PC-9 (cell line): ENCODE results near the gene RIMS4. TPM values are rescaled to one million over a fixed set of nuclear protein-coding genes. Genes with fewer than 3 reads are reported as not detected.

ENCODE experiments used
- BruUV-seq: library from RNA; stranded (reverse); fragments of 400-500 nt; replicated peaks from 2 replicates; lab custom pipeline; 2021; lab: Mats Ljungman, UMichigan
- CTCF ChIA-PET: fragments of 300-600 bp; sonication (Branson Sonifier 250); formaldehyde crosslinking; loops from one replicate; lab custom pipeline; 2022; ENCODE audit warnings: antibody characterized with exemption; lab: Charles Lee
- POLR2A ChIA-PET: fragments of 300-600 bp; sonication (Branson Sonifier 250); formaldehyde crosslinking; loops from one replicate; lab custom pipeline; 2022; ENCODE audit warnings: antibody characterized with exemption; ENCODE audit not compliant: unreplicated experiment; lab: Charles Lee
- DNase-seq, 2 experiments: peaks; one replicate each; pipeline versions ENCODE4 v3.0.0 to v3.0.0-alpha.2; 2015 to 2022; ENCODE audit warnings: mixed read lengths in 1 of 2
- H2AFZ ChIP-seq: fragments of 200-600 bp; sonication (generic); 2 replicates; pipeline ENCODE4 v1.8.1; 2017; ENCODE audit warnings: antibody characterized with exemption
- H3F3A ChIP-seq: fragments of 200-600 bp; sonication (generic); 2 replicates; pipeline ENCODE4 v1.8.1; 2017; ENCODE audit warnings: antibody characterized with exemption, mild to moderate bottlenecking, low read depth; ENCODE audit not compliant: insufficient read depth
- H3K27ac ChIP-seq: fragments of 200-600 bp; sonication (generic); 2 replicates; pipeline ENCODE4 v1.6.1; 2016; ENCODE audit warnings: mixed run types
- H3K27me3 ChIP-seq: fragments of 200-600 bp; sonication (generic); 2 replicates; pipeline ENCODE4 v1.6.1; 2016; ENCODE audit warnings: low read depth, mixed run types; ENCODE audit not compliant: insufficient read depth
- H3K36me3 ChIP-seq: fragments of 200-600 bp; sonication (generic); 2 replicates; pipeline ENCODE4 v1.6.1; 2016; ENCODE audit warnings: low read depth, mixed run types
- H3K4me1 ChIP-seq: fragments of 200-600 bp; sonication (generic); replicated peaks from 2 replicates; pipeline ENCODE4 v1.6.1; 2016; ENCODE audit warnings: mixed run types; ENCODE audit not compliant: insufficient read depth
- H3K4me2 ChIP-seq: fragments of 200-600 bp; sonication (generic); 2 replicates; pipeline ENCODE4 v1.6.1; 2017; ENCODE audit warnings: mixed run types
- H3K4me3 ChIP-seq: fragments of 200-600 bp; sonication (generic); 2 replicates; pipeline ENCODE4 v1.6.1; 2016; ENCODE audit warnings: mixed run types
- H3K79me2 ChIP-seq: fragments of 200-600 bp; sonication (generic); 2 replicates; pipeline ENCODE4 v1.6.1; 2017; ENCODE audit warnings: low read depth, mixed run types
- H3K9me2 ChIP-seq: fragments of 200-600 bp; sonication (generic); 2 replicates; pipeline ENCODE4 v1.8.1; 2017; ENCODE audit warnings: mild to moderate bottlenecking; ENCODE audit not compliant: insufficient read depth
- H3K9me3 ChIP-seq: fragments of 200-600 bp; sonication (generic); 2 replicates; pipeline ENCODE4 v1.8.1; 2016; ENCODE audit warnings: low read depth; ENCODE audit not compliant: insufficient read depth
- H4K20me1 ChIP-seq: fragments of 200-600 bp; sonication (generic); 2 replicates; pipeline ENCODE4 v1.8.1; 2017; ENCODE audit not compliant: insufficient read depth
- EZH2 ChIP-seq: fragments of 200-600 bp; sonication (generic); IDR thresholded peaks from 2 replicates; pipeline ENCODE4 v1.8.0; 2017; ENCODE audit warnings: antibody characterized with exemption, low read depth
- intact Hi-C: fragments of 100-400 bp; cut with micrococcal nuclease; formaldehyde crosslinking; loops from one replicate; pipeline ENCODE4 v1.10.0; 2022; ENCODE audit not compliant: unreplicated experiment
- total RNA-seq: library from RNA; stranded (reverse); gene quantifications from 2 replicates; pipeline ENCODE4 v1.2.3, GENCODE V29; 2021
- TF ChIP-seq, protein P1 (sequence below): fragments of 200-600 bp; sonication (generic); conservative IDR thresholded peaks from 2 replicates; pipeline ENCODE4 v1.6.1; 2017; ENCODE audit warnings: mixed run types, antibody characterized with exemption, mild to moderate bottlenecking, moderate library complexity

Gene RIMS4
- total RNA-seq, 1 experiment from 2014 or later = 0.13 TPM

DNA sequence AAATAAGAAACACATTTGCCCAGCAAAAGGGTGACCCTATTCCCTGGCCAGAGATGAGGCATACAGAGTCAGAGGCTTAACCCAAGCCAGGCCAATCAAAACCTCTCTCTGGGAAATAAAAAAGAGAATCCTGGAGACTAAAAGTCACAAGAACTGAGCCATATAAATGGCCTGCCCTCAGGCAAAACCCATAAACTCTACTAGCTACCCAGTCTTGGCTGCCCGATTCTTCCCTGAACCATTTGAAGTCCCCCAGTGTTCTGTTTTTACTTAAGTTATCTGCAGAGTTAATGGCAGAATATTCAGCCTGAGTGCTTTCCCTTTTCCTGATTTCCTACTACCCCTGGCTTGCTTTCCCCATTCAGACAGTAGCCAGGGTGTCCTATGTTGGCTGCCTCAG, 50.8 kb downstream of the RIMS4 start:
- Histone ChIP-seq H3K9me2 (no peaks in the 10 kb centered on the region), H3F3A (no peaks in the 10 kb centered on the region), H3K4me2 (no peak overlapping the region), H3K27ac (no peak overlapping the region), H3K79me2 (no peaks in the 10 kb centered on the region), H3K36me3 (no peaks in the 10 kb centered on the region), H3K4me1 (no peaks in the 10 kb centered on the region), H3K27me3 (peaks cover 94% of the 10 kb centered on the region), H4K20me1 (no peaks in the 10 kb centered on the region), H3K9me3 (no peaks in the 10 kb centered on the region), H3K4me3 (no peak overlapping the region), H2AFZ (no peak overlapping the region)
- DNase-seq = no peak
- POLR2A ChIA-PET = no interaction called here
- TF ChIP-seq EZH2 = no peak
- TF ChIP-seq, protein P1, sequence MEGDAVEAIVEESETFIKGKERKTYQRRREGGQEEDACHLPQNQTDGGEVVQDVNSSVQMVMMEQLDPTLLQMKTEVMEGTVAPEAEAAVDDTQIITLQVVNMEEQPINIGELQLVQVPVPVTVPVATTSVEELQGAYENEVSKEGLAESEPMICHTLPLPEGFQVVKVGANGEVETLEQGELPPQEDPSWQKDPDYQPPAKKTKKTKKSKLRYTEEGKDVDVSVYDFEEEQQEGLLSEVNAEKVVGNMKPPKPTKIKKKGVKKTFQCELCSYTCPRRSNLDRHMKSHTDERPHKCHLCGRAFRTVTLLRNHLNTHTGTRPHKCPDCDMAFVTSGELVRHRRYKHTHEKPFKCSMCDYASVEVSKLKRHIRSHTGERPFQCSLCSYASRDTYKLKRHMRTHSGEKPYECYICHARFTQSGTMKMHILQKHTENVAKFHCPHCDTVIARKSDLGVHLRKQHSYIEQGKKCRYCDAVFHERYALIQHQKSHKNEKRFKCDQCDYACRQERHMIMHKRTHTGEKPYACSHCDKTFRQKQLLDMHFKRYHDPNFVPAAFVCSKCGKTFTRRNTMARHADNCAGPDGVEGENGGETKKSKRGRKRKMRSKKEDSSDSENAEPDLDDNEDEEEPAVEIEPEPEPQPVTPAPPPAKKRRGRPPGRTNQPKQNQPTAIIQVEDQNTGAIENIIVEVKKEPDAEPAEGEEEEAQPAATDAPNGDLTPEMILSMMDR = no peak
- CTCF ChIA-PET = no interaction called here
- no TSS peak for BruUV-seq
- intact Hi-C loops = no loop called here

DNA sequence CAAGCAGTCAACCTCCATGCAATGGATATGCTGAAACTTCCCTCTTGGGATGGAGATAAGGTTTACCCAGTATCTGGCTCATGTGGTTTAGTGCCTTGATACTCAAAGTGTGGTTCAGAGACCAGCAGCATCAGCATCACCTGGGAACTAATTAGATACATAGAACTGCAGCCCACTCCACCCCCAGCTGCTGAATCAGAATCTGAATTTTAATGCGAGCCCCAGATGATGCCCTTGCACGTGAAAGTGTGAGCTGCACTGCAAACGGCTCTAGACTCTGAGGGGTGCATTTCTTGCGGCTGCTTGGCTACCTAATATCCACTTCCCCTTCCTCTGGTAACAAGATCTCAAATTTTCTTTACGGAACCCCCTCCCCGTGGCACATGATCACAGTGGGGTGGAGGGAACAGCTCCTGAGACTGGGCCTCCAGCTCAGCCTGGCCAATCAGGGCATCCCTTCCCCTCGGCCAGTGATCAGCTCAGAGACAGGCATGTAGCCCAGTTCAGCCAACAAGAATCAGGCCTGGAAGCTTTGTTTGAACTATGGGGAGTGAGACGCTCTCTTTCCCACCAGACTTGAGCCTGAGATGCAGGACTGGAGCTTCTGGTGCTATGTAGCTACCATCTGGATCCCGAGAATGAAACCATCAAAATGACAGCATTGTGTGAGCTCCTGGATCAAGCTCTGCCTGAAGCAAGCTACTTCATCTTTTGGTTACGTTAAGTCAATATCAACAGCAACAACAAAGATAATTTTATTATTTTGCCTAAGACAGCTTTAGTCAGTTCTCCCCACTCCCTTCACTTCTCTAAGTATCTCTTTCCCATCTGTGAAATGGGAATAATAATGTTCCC, 51.9 kb downstream of the RIMS4 start:
- Histone ChIP-seq H3F3A (no peaks in the 10 kb centered on the region), H3K27ac (no peak overlapping the region), H2AFZ (no peak overlapping the region), H3K4me2 (no peak overlapping the region), H3K4me3 (no peak overlapping the region), H3K4me1 (no peaks in the 10 kb centered on the region), H4K20me1 (no peaks in the 10 kb centered on the region), H3K27me3 (peaks cover 94% of the 10 kb centered on the region), H3K36me3 (no peaks in the 10 kb centered on the region), H3K79me2 (no peaks in the 10 kb centered on the region), H3K9me3 (no peaks in the 10 kb centered on the region), H3K9me2 (no peaks in the 10 kb centered on the region)
- ChIA-PET POLR2A (no interaction called here), CTCF (no interaction called here)
- no peak for DNase-seq
- no TSS peak for BruUV-seq
- intact Hi-C loops = no loop called here
- no peak for TF ChIP-seq EZH2
- TF ChIP-seq, protein P1 = no peak

DNA sequence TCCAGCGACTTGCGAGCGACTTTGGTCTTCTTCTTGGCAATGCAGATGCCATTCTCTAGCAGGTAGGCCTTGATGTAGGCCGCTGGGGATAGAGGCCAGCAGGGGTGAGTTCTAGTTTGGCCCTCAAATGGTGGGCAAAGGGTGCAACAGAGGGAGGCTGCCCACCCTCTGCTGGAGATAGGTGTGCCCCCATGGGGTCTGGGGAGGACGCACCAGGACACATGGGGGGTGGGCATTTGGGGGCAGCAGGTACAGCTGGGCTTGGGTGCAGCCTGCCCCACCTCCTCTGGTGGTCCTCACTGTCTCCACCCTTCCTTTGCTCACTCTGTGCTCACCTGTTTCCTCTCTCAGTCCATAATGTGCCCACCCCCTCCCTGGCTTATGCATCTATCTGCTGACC, 53.4 kb downstream of the RIMS4 start:
- H3K27me3 ChIP-seq = peaks cover 94% of the 10 kb centered on the region
- H3K4me1 ChIP-seq = no peaks in the 10 kb centered on the region
- no peak overlapping the region for H2AFZ ChIP-seq
- no peak overlapping the region for H3K4me3 ChIP-seq
- DNase-seq = no peak
- no peak overlapping the region for H3K4me2 ChIP-seq
- no peak overlapping the region for H3K27ac ChIP-seq
- H4K20me1 ChIP-seq = no peaks in the 10 kb centered on the region
- no peaks in the 10 kb centered on the region for H3K79me2 ChIP-seq
- TF ChIP-seq, protein P1 = no peak
- no peak for TF ChIP-seq EZH2
- BruUV-seq = no TSS peak
- H3K9me2 ChIP-seq = no peaks in the 10 kb centered on the region
- intact Hi-C loops = no loop called here
- ChIA-PET CTCF (no interaction called here), POLR2A (no interaction called here)
- H3K9me3 ChIP-seq = no peaks in the 10 kb centered on the region
- no peaks in the 10 kb centered on the region for H3F3A ChIP-seq
- no peaks in the 10 kb centered on the region for H3K36me3 ChIP-seq
